Nasal cavity respiratory epithelium epithelial cell of viscerocranial mucosa (primary cell): ENCODE results near the gene HHIPL1. TPM values are rescaled to one million over a fixed set of nuclear protein-coding genes. Genes with fewer than 3 reads are reported as not detected.

Experiments used
- total RNA-seq: library from RNA; depleted of rRNA; stranded (reverse); fragments of >200 nt; gene quantifications from 2 replicates; pipeline ENCODE4 v1.2.3, GENCODE V29; 2014

HHIPL1 gene
- total RNA-seq = 1.0 and 1.7 TPM in 2 replicates

GRCh38 chr14:99644723-99645544 lies at the start of gene HHIPL1:
TSS of gene HHIPL1 (plus strand) at chr14:99645129. CDS start at chr14:99645208, 79 bp downstream.

GRCh38 chr14:99603471-99604277 lies 41.3 kb upstream of the HHIPL1 start, which contains the start of gene CCDC85C:
TSS of gene CCDC85C (minus strand) at chr14:99604207. CDS start at chr14:99603959, 248 bp downstream.

GRCh38 chr14:99683619-99684409 lies 38.9 kb downstream of the HHIPL1 start, which contains the start of gene CYP46A1:
TSS of gene CYP46A1 (plus strand) at chr14:99684298. CDS start at chr14:99684418, 120 bp downstream.

Other genes starting within 250 kb of the HHIPL1 start
- gene SETD3, start 164.3 kb upstream of the HHIPL1 start, total RNA-seq = 71.2 and 74.2 TPM in 2 replicates
- gene CCNK, start 163.7 kb upstream of the HHIPL1 start, total RNA-seq = 43.1 and 73.3 TPM in 2 replicates
- 30.8 and 49.6 TPM in 2 replicates for gene CCDC85C, start 40.9 kb upstream of the HHIPL1 start, total RNA-seq
- 0.07 TPM in 1 of 2 replicates, not detected in the other for gene CYP46A1, start 39.2 kb downstream of the HHIPL1 start, total RNA-seq
- 2.4 and 5.5 TPM in 2 replicates for gene EML1, start 148.3 kb downstream of the HHIPL1 start, total RNA-seq